K562 (cell line): ENCODE data around the gene IREB2. TPM values are rescaled to one million over a fixed set of nuclear protein-coding genes. Genes with fewer than 3 reads are reported as not detected.

Experiments
- ATAC-seq: fragments of 200-7000 bp; cut with Tn5 transposase; 3 replicates; pipeline ENCODE4 v1.9.1; 2020; ENCODE audit warnings: moderate library complexity
- BruUV-seq: library from RNA; stranded (reverse); fragments of 400-500 nt; replicated peaks from 2 replicates; lab custom pipeline; 2021; lab: Mats Ljungman, UMichigan
- CTCF ChIA-PET: fragments of 300-600 bp; formaldehyde crosslinking; extraction: SDS; loops from one replicate; lab custom pipeline; 2021; ENCODE audit warnings: low intra/inter-chr PET ratio; lab: Yijun Ruan, JAX
- POLR2A ChIA-PET: fragments of 300-600, 350-650 bp; sonication (Branson Sonifier 250); formaldehyde crosslinking; extraction: SDS; loops from one replicate; lab custom pipeline; 2021; ENCODE audit warnings: antibody characterized with exemption, inconsistent platforms; lab: Yijun Ruan, JAX
- DNase-seq, 4 experiments: peaks; one replicate each; pipeline versions ENCODE4 v3.0.0 to v3.0.0-alpha.2; 2011 to 2018; ENCODE audit warnings: low spot score in 3 of 4, mixed read lengths in 3 of 4; ENCODE audit errors: extremely low read depth in 1 of 4
- FAIRE-seq: peaks from 2 replicates; lab custom pipeline; 2011; peaks lifted over from hg19 to GRCh38; lab: Jason Lieb, UNC
- H2AFZ ChIP-seq: 2 replicates; pipeline ENCODE4 v1.6.0; 2011; ENCODE audit warnings: low read depth, low read length, control low read depth, inconsistent platforms
- H3K27ac ChIP-seq: fragments of 200-600 bp; 3 replicates; pipeline ENCODE4 v1.8.0; 2011; ENCODE audit warnings: low read depth, mild to moderate bottlenecking, control low read depth, inconsistent platforms, low read length, moderate library complexity, mixed read lengths; ENCODE audit errors: extremely low read depth
- H3K27me3 ChIP-seq, 2 experiments: fragments of 300-600 bp in 1 of 2; 2 replicates in 1 of 2; 3 replicates in 1 of 2; pipeline versions ENCODE4 v1.6.0 to v1.8.0; 2011; ENCODE audit warnings: inconsistent platforms in 2 of 2, low read length in 2 of 2, mild to moderate bottlenecking in 1 of 2, mixed read lengths in 1 of 2, moderate library complexity in 1 of 2; ENCODE audit not compliant: control insufficient read depth in 2 of 2, insufficient read depth in 2 of 2
- H3K36me3 ChIP-seq: fragments of 300-600 bp; 3 replicates; pipeline ENCODE4 v1.8.0; 2011; ENCODE audit warnings: mild to moderate bottlenecking, low read length, inconsistent platforms; ENCODE audit not compliant: control insufficient read depth, insufficient read depth
- H3K4me1 ChIP-seq, 2 experiments: fragments of 200-600 bp in 1 of 2; replicated peaks in 1 of 2; 2 replicates in 1 of 2; 3 replicates in 1 of 2; pipeline versions ENCODE4 v1.5.1 to v1.8.0; 2011; ENCODE audit warnings: inconsistent platforms in 2 of 2, low read length in 2 of 2, mild to moderate bottlenecking in 1 of 2, mixed read lengths in 1 of 2, moderate library complexity in 1 of 2; ENCODE audit not compliant: control insufficient read depth in 2 of 2, insufficient read depth in 2 of 2
- H3K4me2 ChIP-seq: 2 replicates; pipeline ENCODE4 v1.6.1; 2011; ENCODE audit warnings: low read length, control low read depth, inconsistent platforms, mixed read lengths; ENCODE audit not compliant: insufficient read depth
- H3K4me3 ChIP-seq: fragments of 200-600 bp; sonication (generic), shearing (Covaris generic); 2 replicates; pipeline ENCODE4 v1.5.1; 2016; ENCODE audit warnings: control low read depth, inconsistent platforms
- H3K79me2 ChIP-seq: fragments of 200-600 bp; 3 replicates; pipeline ENCODE4 v1.8.0; 2011; ENCODE audit warnings: low read length, inconsistent platforms; ENCODE audit not compliant: control insufficient read depth, insufficient read depth
- H3K9ac ChIP-seq, 2 experiments: 2 replicates each; pipeline versions ENCODE4 v1.6.0 to v1.6.1; 2011; ENCODE audit warnings: low read depth in 2 of 2, low read length in 2 of 2, control low read depth in 1 of 2, inconsistent platforms in 1 of 2, mild to moderate bottlenecking in 1 of 2, mixed read lengths in 1 of 2; ENCODE audit not compliant: insufficient read depth in 1 of 2
- H3K9me1 ChIP-seq: one replicate; pipeline ENCODE4 v1.6.0; 2011; ENCODE audit warnings: inconsistent platforms, mild to moderate bottlenecking, low read length, moderate library complexity; ENCODE audit not compliant: control insufficient read depth, insufficient read depth
- H3K9me3 ChIP-seq: replicated peaks from 2 replicates; pipeline ENCODE4 v1.5.1; 2011; ENCODE audit warnings: low read depth, low read length, inconsistent platforms; ENCODE audit not compliant: control insufficient read depth, insufficient read depth
- H4K20me1 ChIP-seq: replicated peaks from 2 replicates; pipeline ENCODE4 v1.6.1; 2011; ENCODE audit warnings: low read length, inconsistent platforms, mixed read lengths; ENCODE audit not compliant: control insufficient read depth, insufficient read depth
- COPS2 ChIP-seq: fragments of 450-650 bp; conservative IDR thresholded peaks from 2 replicates; pipeline ENCODE4 v1.6.1; 2016; ENCODE audit warnings: mild to moderate bottlenecking, moderate library complexity
- CTCF ChIP-seq, 3 experiments: IDR thresholded peaks in 2 of 3; conservative IDR thresholded peaks in 1 of 3; 2 replicates each; pipeline ENCODE4 v1.5.1; 2011 to 2012; ENCODE audit warnings: low read length in 3 of 3, mild to moderate bottlenecking in 3 of 3, control low read depth in 2 of 3, improper control_type of control experiment in 1 of 3, inconsistent platforms in 1 of 3, low read depth in 1 of 3, mixed read lengths in 1 of 3, moderate library complexity in 1 of 3; ENCODE audit not compliant: insufficient read depth in 2 of 3
- ELF2 ChIP-seq: fragments of 250-450 bp; sonication (Bioruptor Pico); IDR thresholded peaks from 2 replicates; pipeline ENCODE4 v1.5.0; 2021; ENCODE audit warnings: mild to moderate bottlenecking
- FOXK1 ChIP-seq: sonication (generic); formaldehyde crosslinking; IDR thresholded peaks from 2 replicates; pipeline ENCODE4 v1.8.0; 2022; ENCODE audit warnings: missing genetic modification reagents, mild to moderate bottlenecking, borderline replicate concordance
- HLTF ChIP-seq: fragments of 450-650 bp; IDR thresholded peaks from 2 replicates; pipeline ENCODE4 v1.6.1; 2016
- HNRNPH1 ChIP-seq: fragments of 200-400 bp; formaldehyde crosslinking; optimal IDR thresholded peaks from 2 replicates; pipeline ENCODE3; 2017; ENCODE audit warnings: low read depth, mild to moderate bottlenecking, low read length, moderate library complexity
- IFI16 ChIP-seq: fragments of 250-450 bp; sonication (Bioruptor Pico); IDR thresholded peaks from 2 replicates; pipeline ENCODE4 v2.1.2; 2022; ENCODE audit warnings: mild to moderate bottlenecking, inconsistent platforms
- KHSRP ChIP-seq: fragments of 450-650 bp; IDR thresholded peaks from 2 replicates; pipeline ENCODE4 v1.6.1; 2017
- KLF16 ChIP-seq: IDR thresholded peaks from 2 replicates; pipeline ENCODE4 v1.6.1; 2016; ENCODE audit warnings: antibody characterized with exemption
- MTA1 ChIP-seq: fragments of 450-650 bp; IDR thresholded peaks from 2 replicates; pipeline ENCODE4 v1.6.1; 2017; ENCODE audit warnings: borderline replicate concordance
- PCBP2 ChIP-seq: fragments of 200-400 bp; formaldehyde crosslinking; IDR thresholded peaks from 2 replicates; pipeline ENCODE4 v1.6.1; 2018; ENCODE audit warnings: low read length, low read depth, mild to moderate bottlenecking, moderate library complexity; ENCODE audit not compliant: poor library complexity, severe bottlenecking
- PTBP1 ChIP-seq: fragments of 200-400 bp; formaldehyde crosslinking; IDR thresholded peaks from 2 replicates; pipeline ENCODE4 v1.6.1; 2017; ENCODE audit warnings: low read depth, low read length
- SIRT6 ChIP-seq: IDR thresholded peaks from one replicate; pipeline ENCODE4 v1.6.1; 2012; ENCODE audit warnings: low read depth, mild to moderate bottlenecking, control low read depth, inconsistent platforms, low read length, moderate library complexity
- SMAD2 ChIP-seq: fragments of 150-350 bp; IDR thresholded peaks from 2 replicates; pipeline ENCODE4 v1.6.1; 2014; ENCODE audit warnings: low read depth, mild to moderate bottlenecking, low read length
- XRCC4 ChIP-seq: IDR thresholded peaks from one replicate; pipeline ENCODE4 v1.6.1; 2011; ENCODE audit not compliant: insufficient read depth, insufficient read length; ENCODE audit errors: extremely low read depth
- ZBTB49 ChIP-seq: sonication (generic); formaldehyde crosslinking; IDR thresholded peaks from 2 replicates; pipeline ENCODE4 v1.8.0; 2022; ENCODE audit warnings: missing genetic modification reagents, mild to moderate bottlenecking, borderline replicate concordance
- ZNF398 ChIP-seq: fragments of 250-450 bp; sonication (Bioruptor Pico); IDR thresholded peaks from 2 replicates; pipeline ENCODE4 v1.8.0; 2021; ENCODE audit warnings: moderate library complexity, mild to moderate bottlenecking, inconsistent platforms
- ZNF717 ChIP-seq: fragments of 250-450 bp; sonication (Bioruptor Pico); IDR thresholded peaks from 2 replicates; pipeline ENCODE4 v1.5.0; 2021
- WGBS: fragments of 100-300 bp; shearing (Covaris generic); methylation state at CpG from one replicate; pipeline ENCODE4 v1.1.6; 2016; ENCODE audit warnings: low coverage, mixed read lengths; ENCODE audit not compliant: insufficient coverage; ENCODE audit errors: missing lambda C conversion rate; 5-methylcytosine and 5-hydroxymethylcytosine counted together
- in situ Hi-C: fragments of 300-500 bp; cut with MboI; formaldehyde crosslinking; loops from 4 replicates; pipeline ENCODE4 v1.15.0; 2018; ENCODE audit warnings: inconsistent platforms, mixed read lengths
- intact Hi-C: fragments of 100-400 bp; cut with micrococcal nuclease; formaldehyde crosslinking; loops from 2 replicates; pipeline ENCODE4 v1.14.2; 2022
- polyA plus RNA-seq, 8 experiments: library from polyadenylated mRNA; depleted of rRNA in 4 of 8; stranded (reverse) in 5 of 8; unstranded in 3 of 8; fragments of >200 nt; fragmentation: Nextera tagmentation in 2 of 8; fragmentation: Illumina TruSeq in 1 of 8; extraction: Ambion mirVana in 2 of 8; extraction: Trizol in 1 of 8; gene quantifications; 2 replicates each; pipeline versions ENCODE4 v1.2.1 to v1.2.3, GENCODE V29; 2011 to 2014; ENCODE audit warnings: inconsistent platforms in 1 of 8, missing spikeins in 1 of 8
- total RNA-seq, 7 experiments: library from RNA; depleted of rRNA in 6 of 7; stranded (reverse); fragments of >200 nt in 6 of 7; fragmentation: Illumina TruSeq in 2 of 7; extraction: Trizol in 2 of 7; gene quantifications; 2 replicates each; pipeline versions ENCODE4 v1.2.1 to v1.2.3, GENCODE V29; 2011 to 2021; ENCODE audit warnings: low replicate concordance in 1 of 7

The IREB2 gene
- total and polyA plus RNA-seq, 9 of the 15 experiments (the other 6 are each of a cell fraction or from before 2014, with no cell fraction given), result 16.8 to 61.7 (median 34.0) TPM

- no peak for TF ChIP-seq ZBTB49 (CRISPR knock-in tag)
- no peak for TF ChIP-seq FOXK1 (CRISPR knock-in tag)
- no peak for TF ChIP-seq KHSRP
- TF ChIP-seq CTCF (IDR thresholded peaks at IDR 0.05 in 2 of 3, conservative IDR thresholded peaks at IDR 0.05 in 1 of 3; ENCODE audit: insufficient read depth in 2 of 3, low read depth in 1 of 3, low read length in 3 of 3), result peak; percentile 59 to 67 (median 66)
- no peak for TF ChIP-seq KLF16
Measured at GRCh38 chr15:78396976-78397375, 41.0 kb upstream of the IREB2 start (continued).

- no peak overlapping the region for H3K4me2 ChIP-seq
- H4K20me1 ChIP-seq, result no peaks in the 10 kb centered on the region; the same call in 1 of the 2 replicates
- 11% methylated on average over 2 of the region's 2 CpGs for WGBS
- FAIRE-seq (no peak), DNase-seq (no peak), ATAC-seq (no peak)
- H3K27me3 ChIP-seq, result peaks cover 26 to 58% of the 10 kb centered on the region in 2 experiments
- POLR2A ChIA-PET, result interaction anchor here (0.8 to 1.6 kb wide), 2 partner anchors 11 to 14 kb away, joined by 3 to 6 read pairs; no protein-coding TSS in a partner anchor
- H3K4me1 ChIP-seq, result no peaks in the 10 kb centered on the region; a peak in 1 of 5 replicates
- no peaks in the 10 kb centered on the region for H3K9me3 ChIP-seq
- no peak overlapping the region for H3K9ac ChIP-seq
- in situ Hi-C loops (no loop called here), intact Hi-C loops (no loop called here)
- no peak overlapping the region for H3K4me3 ChIP-seq
- CTCF ChIA-PET, result no interaction called here
- no peak overlapping the region for H2AFZ ChIP-seq
- H3K79me2 ChIP-seq, result no peaks in the 10 kb centered on the region
- no TSS peak for BruUV-seq
- H3K36me3 ChIP-seq, result no peaks in the 10 kb centered on the region
- H3K27ac ChIP-seq, result no peak overlapping the region
- no peaks in the 10 kb centered on the region for H3K9me1 ChIP-seq
- no peak for TF ChIP-seq PCBP2
- no peak for TF ChIP-seq XRCC4
- TF ChIP-seq MTA1, result no peak
- no peak for TF ChIP-seq PTBP1
- no peak for TF ChIP-seq SMAD2
- no peak for TF ChIP-seq ELF2
- no peak for TF ChIP-seq COPS2
- no peak for TF ChIP-seq SIRT6
- no peak for TF ChIP-seq HLTF
- TF ChIP-seq ZNF717 (CRISPR knock-in tag), result no peak
- no peak for TF ChIP-seq ZNF398 (CRISPR knock-in tag)
- no peak for TF ChIP-seq IFI16 (CRISPR knock-in tag)
- no peak for TF ChIP-seq HNRNPH1
Measured at GRCh38 chr15:78397382-78397781, 40.6 kb upstream of the IREB2 start.
